ENCODE measurements around the gene H2AZ2. TPM values are rescaled to one million over a fixed set of nuclear protein-coding genes. Genes with fewer than 3 reads are reported as not detected.

Gene H2AZ2
- total RNA-seq = 100 to 1,000 TPM; 243 to 244 TPM
- polyA plus RNA-seq = 273 TPM

DNA sequence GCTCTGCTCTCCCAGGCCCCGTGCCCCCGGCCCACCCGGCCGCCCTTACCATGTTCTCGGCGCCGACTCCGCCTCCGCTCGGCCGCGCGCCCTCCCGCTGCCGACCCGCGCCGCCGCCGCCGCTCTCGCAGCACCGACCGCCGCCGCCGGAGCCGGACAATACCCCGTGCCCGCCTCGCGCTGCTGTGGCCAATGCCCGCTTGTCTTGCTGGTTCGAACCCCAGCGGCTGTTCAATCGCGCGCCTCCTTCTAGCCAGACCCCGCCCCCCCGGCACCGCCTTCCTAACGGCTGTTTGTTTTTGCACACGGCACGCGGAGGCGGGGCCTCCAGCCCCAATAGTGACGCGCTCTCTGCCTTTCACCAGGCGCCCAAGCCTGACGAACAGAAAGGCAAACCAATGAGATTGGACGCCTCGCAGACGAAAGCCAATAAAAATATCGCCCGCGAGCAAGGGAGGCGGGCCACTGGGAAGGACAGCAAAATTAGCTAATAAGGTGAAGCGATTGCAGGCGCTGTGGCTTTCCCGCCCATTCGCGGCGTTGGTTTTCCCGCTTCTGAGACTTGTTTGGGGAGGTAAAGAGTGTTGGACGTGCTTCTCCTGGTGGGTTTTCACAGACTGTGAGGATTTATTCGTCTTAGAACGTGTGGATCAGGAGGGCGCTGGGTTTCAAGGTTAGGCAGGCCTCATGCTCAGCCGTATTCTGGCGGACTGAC lies at the start of gene H2AZ2:
Gene H2AZ2, minus strand, starts transcription at position 168 of the 715 bp plus-strand sequence. Its CDS starts 116 bp downstream, at position 52.
- H3K36me3 Mint-ChIP-seq = peaks cover 0 to 24% (median 0%) of the 10 kb centered on the region in 3 donors
- ChIA-PET CTCF (interaction anchor here (0.7 to 5.1 kb wide), 27 partner anchors 9 to 288 kb away, joined by 3 to 28 read pairs (median 4); partner anchors contain the start of genes OGDH and TMED4), POLR2A (interaction anchor here (0.7 to 4.7 kb wide), 19 partner anchors 9 to 647 kb away, joined by 3 to 40 read pairs (median 5); partner anchors contain the start of genes CCM2, DDX56, NUDCD3 and OGDH)
- peak within 1 kb of the TSS; percentile 97 to 100 (median 100) for H3K27ac Mint-ChIP-seq
- Histone ChIP-seq H3K36me3 (ENCODE audit: insufficient read depth, low read length) (no peaks in the 10 kb centered on the region), H3K27me3 (ENCODE audit: insufficient read depth, low read length, poor library complexity, severe bottlenecking) (no peaks in the 10 kb centered on the region), H3K4me3 (ENCODE audit: low read length) (peak within 1 kb of the TSS; percentile 86), H3K4me1 (ENCODE audit: insufficient read depth, low read length) (peaks cover 31% of the 10 kb centered on the region), H3K9me3 (ENCODE audit: low read length) (no peaks in the 10 kb centered on the region), H3K27ac (ENCODE audit: low read depth, low read length) (peak within 1 kb of the TSS; percentile 97)
- H3K4me1 Mint-ChIP-seq = peaks cover 32 to 36% (median 34%) of the 10 kb centered on the region in 3 donors
- DNase-seq = peak; percentile 99 to 100 (median 99)
- peak within 1 kb of the TSS; percentile 89 to 97 (median 96) for H3K4me3 Mint-ChIP-seq
- peaks cover 0 to 11% of the 10 kb centered on the region in 2 donors for H3K27me3 Mint-ChIP-seq
- peaks cover 0 to 2% (median 0%) of the 10 kb centered on the region in 5 donors for H3K9me3 Mint-ChIP-seq

- Mint-ChIP-seq H3K27ac (peak overlapping the region in 3 of 8 donors; percentile 11 to 43 (median 17)), H3K36me3 (no peaks in the 10 kb centered on the region), H3K27me3 (no peaks in the 10 kb centered on the region), H3K4me1 (peaks cover 9 to 26% (median 19%) of the 10 kb centered on the region in 3 donors), H3K9me3 (no peaks in the 10 kb centered on the region), H3K4me3 (no peak overlapping the region)
- Histone ChIP-seq H3K36me3 (ENCODE audit: insufficient read depth, low read length) (no peaks in the 10 kb centered on the region), H3K27me3 (ENCODE audit: insufficient read depth, low read length, poor library complexity, severe bottlenecking) (no peaks in the 10 kb centered on the region), H3K4me1 (ENCODE audit: insufficient read depth, low read length) (peaks cover 5% of the 10 kb centered on the region), H3K9me3 (ENCODE audit: low read length) (no peaks in the 10 kb centered on the region), H3K27ac (ENCODE audit: low read depth, low read length) (no peak overlapping the region), H3K4me3 (ENCODE audit: low read length) (no peak overlapping the region)
- ChIA-PET POLR2A (interaction anchor here (1.0 kb wide), 1 partner anchor 12 kb away, joined by 3 read pairs; the partner anchor contains the start of gene PURB), CTCF (interaction anchor here (1.3 kb wide), 1 partner anchor 40 kb away, joined by 3 read pairs; no protein-coding TSS in a partner anchor)
- DNase-seq = no peak
Observed at GRCh38 chr7:44897309-44897708, 49.4 kb upstream of the H2AZ2 start.

- Mint-ChIP-seq H3K36me3 (no peaks in the 10 kb centered on the region), H3K4me1 (peaks cover 26 to 45% (median 38%) of the 10 kb centered on the region in 3 donors), H3K27ac (peak overlapping the region; percentile 28 to 79 (median 72)), H3K27me3 (no peaks in the 10 kb centered on the region), H3K4me3 (no peak overlapping the region), H3K9me3 (no peaks in the 10 kb centered on the region)
- Histone ChIP-seq H3K4me3 (ENCODE audit: low read length) (no peak overlapping the region), H3K4me1 (ENCODE audit: insufficient read depth, low read length) (peaks cover 24% of the 10 kb centered on the region), H3K27ac (ENCODE audit: low read depth, low read length) (no peak overlapping the region), H3K36me3 (ENCODE audit: insufficient read depth, low read length) (no peaks in the 10 kb centered on the region), H3K27me3 (ENCODE audit: insufficient read depth, low read length, poor library complexity, severe bottlenecking) (no peaks in the 10 kb centered on the region), H3K9me3 (ENCODE audit: low read length) (no peaks in the 10 kb centered on the region)
- DNase-seq = no peak
- ChIA-PET CTCF (interaction anchor here (1.0 to 1.5 kb wide), 3 partner anchors 10 to 307 kb away, joined by 3 to 4 read pairs (median 3); partner anchors contain the start of gene PURB), POLR2A (no interaction called here)
Observed at GRCh38 chr7:44894888-44895580, 47.1 kb upstream of the H2AZ2 start.

DNA sequence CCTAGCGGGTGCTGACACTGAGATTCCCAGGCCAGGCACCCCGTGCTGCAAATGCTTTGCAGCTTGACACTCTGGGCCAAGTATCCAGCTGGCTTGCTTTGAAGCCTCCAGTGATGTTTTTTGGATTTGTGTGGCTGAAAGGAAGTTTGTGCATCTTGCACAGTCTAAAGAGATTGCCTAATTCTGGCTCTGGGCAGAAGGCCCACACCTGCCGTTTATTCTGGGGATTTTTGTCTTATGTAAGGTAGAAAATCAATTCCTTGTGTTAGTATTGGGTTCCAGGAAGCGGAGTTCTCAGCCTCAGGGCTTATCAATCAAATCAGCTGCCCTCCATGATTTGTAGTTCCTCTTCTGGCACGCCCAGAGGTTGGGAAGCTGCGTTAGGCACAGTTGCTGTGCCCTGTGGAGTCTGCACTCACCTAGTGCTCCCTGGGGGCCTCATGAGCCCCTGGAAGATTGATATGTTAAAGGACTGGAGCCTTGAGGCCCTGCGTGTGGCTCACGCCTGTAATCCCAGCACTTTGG lies 45.9 kb upstream of the H2AZ2 start:
- Mint-ChIP-seq H3K4me1 (peaks cover 30 to 53% (median 44%) of the 10 kb centered on the region in 3 donors), H3K27me3 (no peaks in the 10 kb centered on the region), H3K36me3 (no peaks in the 10 kb centered on the region), H3K4me3 (no peak overlapping the region), H3K27ac (peak overlapping the region; percentile 42 to 99 (median 90)), H3K9me3 (no peaks in the 10 kb centered on the region)
- POLR2A ChIA-PET = no interaction called here
- no peak overlapping the region for H3K4me3 ChIP-seq (ENCODE audit: low read length)
- H3K27me3 ChIP-seq (ENCODE audit: insufficient read depth, low read length, poor library complexity, severe bottlenecking) = no peaks in the 10 kb centered on the region
- CTCF ChIA-PET = interaction anchor here (1.2 to 1.5 kb wide), 3 partner anchors 8 to 28 kb away, joined by 3 to 4 read pairs (median 3); partner anchors contain the start of gene PURB
- DNase-seq = no peak
- peaks cover 24% of the 10 kb centered on the region for H3K4me1 ChIP-seq (ENCODE audit: insufficient read depth, low read length)
- no peak overlapping the region for H3K27ac ChIP-seq (ENCODE audit: low read depth, low read length)
- no peaks in the 10 kb centered on the region for H3K9me3 ChIP-seq (ENCODE audit: low read length)
- no peaks in the 10 kb centered on the region for H3K36me3 ChIP-seq (ENCODE audit: insufficient read depth, low read length)

DNA sequence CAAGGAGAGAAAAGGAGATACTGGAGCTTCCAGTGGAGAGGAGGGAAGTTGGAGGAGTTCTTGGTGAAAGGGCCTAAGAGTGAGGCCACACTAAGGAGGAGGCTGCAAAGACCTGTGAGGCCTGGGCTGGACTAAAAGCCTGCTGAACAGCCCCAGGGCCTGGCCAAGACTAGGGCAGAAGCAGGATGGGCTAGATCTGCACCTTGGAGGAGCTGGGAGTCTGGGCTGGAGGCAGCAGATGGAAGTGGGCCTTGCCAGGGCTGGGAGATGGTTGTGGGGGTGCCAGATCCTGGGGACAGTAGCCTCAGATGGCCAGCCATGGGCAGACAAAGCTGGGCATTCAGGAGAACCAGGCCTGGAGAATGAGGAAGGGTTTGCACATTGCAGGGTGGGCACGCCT lies 43.9 kb upstream of the H2AZ2 start:
- Histone ChIP-seq H3K27me3 (ENCODE audit: insufficient read depth, low read length, poor library complexity, severe bottlenecking) (no peaks in the 10 kb centered on the region), H3K4me3 (ENCODE audit: low read length) (peak overlapping the region; percentile 46), H3K9me3 (ENCODE audit: low read length) (no peaks in the 10 kb centered on the region), H3K36me3 (ENCODE audit: insufficient read depth, low read length) (no peaks in the 10 kb centered on the region), H3K4me1 (ENCODE audit: insufficient read depth, low read length) (peaks cover 24% of the 10 kb centered on the region), H3K27ac (ENCODE audit: low read depth, low read length) (peak overlapping the region; percentile 71)
- H3K27ac Mint-ChIP-seq = peak overlapping the region; percentile 88 to 99 (median 99)
- H3K27me3 Mint-ChIP-seq = no peaks in the 10 kb centered on the region
- no peaks in the 10 kb centered on the region for H3K36me3 Mint-ChIP-seq
- peaks cover 34 to 55% (median 43%) of the 10 kb centered on the region in 3 donors for H3K4me1 Mint-ChIP-seq
- POLR2A ChIA-PET = interaction anchor here (0.7 kb wide), 1 partner anchor 19 kb away, joined by 10 read pairs; no protein-coding TSS in a partner anchor
- DNase-seq = no peak
- CTCF ChIA-PET = interaction anchor here (1.1 to 3.2 kb wide), 5 partner anchors 10 to 44 kb away, joined by 3 to 12 read pairs (median 6); partner anchors contain the start of gene H2AZ2
- no peaks in the 10 kb centered on the region for H3K9me3 Mint-ChIP-seq
- H3K4me3 Mint-ChIP-seq = peak overlapping the region; percentile 34 to 82 (median 67)

DNA sequence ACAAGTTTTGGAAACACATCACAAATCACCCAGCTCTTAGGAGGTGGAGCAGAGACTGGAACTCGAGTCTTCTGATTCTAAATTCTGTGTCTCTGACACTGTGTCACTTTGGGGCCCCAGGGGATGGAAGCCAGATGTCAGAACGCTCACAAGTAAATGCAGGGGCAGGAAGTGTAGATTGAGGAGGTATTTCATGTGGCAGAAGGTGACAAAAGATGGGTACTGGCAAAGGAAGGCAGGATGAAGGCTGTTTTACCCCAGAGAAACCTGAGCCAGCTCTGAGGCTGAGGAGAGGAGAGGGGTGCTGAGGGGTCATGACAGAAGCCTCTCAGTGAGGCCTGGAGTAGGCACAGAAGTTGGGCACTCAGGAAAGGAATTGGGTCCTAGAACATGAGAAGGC lies 43.5 kb upstream of the H2AZ2 start:
- Mint-ChIP-seq H3K4me3 (peak overlapping the region; percentile 34 to 82 (median 67)), H3K36me3 (no peaks in the 10 kb centered on the region), H3K9me3 (no peaks in the 10 kb centered on the region), H3K27me3 (no peaks in the 10 kb centered on the region), H3K27ac (peak overlapping the region; percentile 88 to 99 (median 99)), H3K4me1 (peaks cover 36 to 58% (median 47%) of the 10 kb centered on the region in 3 donors)
- Histone ChIP-seq H3K4me3 (ENCODE audit: low read length) (peak overlapping the region; percentile 49), H3K27me3 (ENCODE audit: insufficient read depth, low read length, poor library complexity, severe bottlenecking) (no peaks in the 10 kb centered on the region), H3K27ac (ENCODE audit: low read depth, low read length) (peak overlapping the region; percentile 71), H3K9me3 (ENCODE audit: low read length) (no peaks in the 10 kb centered on the region), H3K4me1 (ENCODE audit: insufficient read depth, low read length) (peaks cover 27% of the 10 kb centered on the region), H3K36me3 (ENCODE audit: insufficient read depth, low read length) (no peaks in the 10 kb centered on the region)
- ChIA-PET POLR2A (interaction anchor here (0.6 kb wide), 1 partner anchor 202 kb away, joined by 11 read pairs; no protein-coding TSS in a partner anchor), CTCF (interaction anchor here (0.8 to 3.2 kb wide), 6 partner anchors 10 to 245 kb away, joined by 3 to 12 read pairs (median 4); partner anchors contain the start of gene H2AZ2)
- peak; percentile 16 to 76 (median 66) for DNase-seq

- POLR2A ChIA-PET = no interaction called here
Observed at GRCh38 chr7:44889086-44889781, 41.3 kb upstream of the H2AZ2 start.

More at GRCh38 chr7:44889086-44889781, 41.3 kb upstream of the H2AZ2 start:
- no peaks in the 10 kb centered on the region for H3K9me3 ChIP-seq (ENCODE audit: low read length)
- H3K4me1 ChIP-seq (ENCODE audit: insufficient read depth, low read length) = peaks cover 37% of the 10 kb centered on the region
- Mint-ChIP-seq H3K36me3 (peaks cover 3 to 13% (median 4%) of the 10 kb centered on the region in 3 donors), H3K27me3 (peaks cover 0 to 7% of the 10 kb centered on the region in 2 donors), H3K9me3 (peaks cover 3 to 4% (median 3%) of the 10 kb centered on the region in 5 donors), H3K27ac (peak overlapping the region; percentile 63 to 97 (median 90)), H3K4me3 (no peak overlapping the region), H3K4me1 (peaks cover 43 to 67% (median 60%) of the 10 kb centered on the region in 3 donors)
- H3K4me3 ChIP-seq (ENCODE audit: low read length) = no peak overlapping the region
- no peaks in the 10 kb centered on the region for H3K27me3 ChIP-seq (ENCODE audit: insufficient read depth, low read length, poor library complexity, severe bottlenecking)
- CTCF ChIA-PET = no interaction called here
- no peak for DNase-seq
- H3K36me3 ChIP-seq (ENCODE audit: insufficient read depth, low read length) = no peaks in the 10 kb centered on the region
- H3K27ac ChIP-seq (ENCODE audit: low read depth, low read length) = no peak overlapping the region

Data from CD8-positive, alpha-beta memory T cell (primary cell).